Measurements from ENCODE around the gene MEI1. TPM values are rescaled to one million over a fixed set of nuclear protein-coding genes. Genes with fewer than 3 reads are reported as not detected.

Gene MEI1
- total RNA-seq, 3 donors from 2014 or later (not counting 1 experiment from before 2014, with no cell fraction given), result 44.7 to 75.6 (median 50.3) TPM

DNA sequence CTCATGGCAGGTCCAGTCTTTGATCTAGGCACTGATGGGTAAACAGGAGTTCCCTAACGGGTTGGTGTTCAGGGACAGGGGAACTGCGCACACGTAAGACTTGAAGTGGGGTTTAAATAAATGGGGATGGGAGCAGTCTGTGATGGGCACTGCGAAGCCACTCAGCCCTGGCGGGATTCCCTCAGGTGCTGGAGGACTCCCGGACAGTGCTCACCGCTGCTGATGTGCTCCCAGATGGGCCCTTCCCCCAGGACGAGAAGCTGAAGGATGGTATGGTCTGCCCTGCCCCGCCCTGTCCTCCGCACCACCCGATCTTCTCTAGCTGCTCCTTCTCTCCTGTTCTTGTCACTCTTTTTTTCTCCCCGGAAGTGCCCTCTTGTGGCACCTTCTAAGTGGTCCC lies 110.7 kb downstream of the MEI1 start:
- Mint-ChIP-seq H3K4me3 (no peak overlapping the region), H3K4me1 (peaks cover 2 to 15% of the 10 kb centered on the region in 2 donors), H3K36me3 (no peaks in the 10 kb centered on the region), H3K9me3 (no peaks in the 10 kb centered on the region), H3K27me3 (ENCODE audit: low read depth in 2 of 2) (no peaks in the 10 kb centered on the region), H3K27ac (no peak overlapping the region)
- no peak for TF ChIP-seq CTCF (IDR thresholded peaks at IDR 0.05)
- Histone ChIP-seq H3K4me3 (ENCODE audit: low read length) (no peak overlapping the region), H3K27me3 (ENCODE audit: control insufficient read depth, insufficient read depth, low read length) (no peaks in the 10 kb centered on the region), H3K36me3 (ENCODE audit: control insufficient read depth, insufficient read depth, low read length) (peaks cover 13% of the 10 kb centered on the region), H3K4me1 (ENCODE audit: control insufficient read depth, insufficient read depth, low read length) (no peaks in the 10 kb centered on the region), H3K27ac (ENCODE audit: low read length) (no peak overlapping the region), H3K9me3 (ENCODE audit: control insufficient read depth, insufficient read depth, low read length) (no peaks in the 10 kb centered on the region)
- intact Hi-C loops (cut with micrococcal nuclease), result no loop called here
- no peak for ATAC-seq
- DNase-seq, result no peak
- 95% methylated on average over 12 of the region's 12 CpGs for WGBS (ENCODE audit: insufficient coverage)

DNA sequence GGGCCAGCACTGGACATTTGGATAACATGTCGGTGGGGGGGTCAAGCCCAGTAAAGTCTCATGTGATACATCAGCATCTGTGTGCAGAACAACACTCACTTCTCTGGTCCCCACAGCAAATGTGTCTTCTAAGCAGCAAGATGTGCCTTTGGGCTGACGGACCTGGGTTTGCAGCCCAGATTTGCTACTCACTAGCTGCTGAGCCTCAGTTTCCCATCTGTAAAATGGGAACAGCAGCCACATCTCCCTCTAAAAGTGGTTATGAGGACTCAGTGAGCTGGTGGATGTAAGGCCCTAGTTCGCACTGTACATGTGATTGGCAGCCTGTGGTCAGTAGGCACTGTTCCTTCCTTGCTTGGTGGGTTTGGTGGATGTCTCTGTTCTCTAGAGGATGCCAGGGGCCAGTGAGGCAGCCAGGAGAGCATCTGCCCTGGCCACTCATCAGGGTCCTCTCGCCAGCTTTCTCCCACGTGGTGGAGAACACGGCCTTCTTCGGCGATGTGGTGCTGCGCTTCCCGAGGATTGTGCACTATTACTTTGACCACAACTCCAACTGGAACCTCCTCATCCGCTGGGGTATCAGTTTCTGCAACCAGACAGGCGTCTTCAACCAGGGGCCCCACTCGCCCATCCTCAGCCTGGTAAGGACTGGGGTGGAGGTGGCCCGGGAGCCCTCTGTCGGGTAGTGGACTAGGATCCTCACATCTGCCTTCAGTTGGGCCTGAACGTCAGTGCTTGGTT lies 113.7 kb downstream of the MEI1 start:
- no peaks in the 10 kb centered on the region for H3K27me3 ChIP-seq (ENCODE audit: control insufficient read depth, insufficient read depth, low read length)
- H3K4me3 ChIP-seq (ENCODE audit: low read length), result no peak overlapping the region
- WGBS (ENCODE audit: insufficient coverage), result 98% methylated on average over 16 of the region's 16 CpGs
- no peaks in the 10 kb centered on the region for H3K36me3 Mint-ChIP-seq
- H3K4me1 Mint-ChIP-seq, result peaks cover 0 to 15% of the 10 kb centered on the region in 2 donors
- intact Hi-C loops (cut with micrococcal nuclease), result no loop called here
- no peak for TF ChIP-seq CTCF (IDR thresholded peaks at IDR 0.05)
- H3K36me3 ChIP-seq (ENCODE audit: control insufficient read depth, insufficient read depth, low read length), result peaks cover 22% of the 10 kb centered on the region
- H3K4me1 ChIP-seq (ENCODE audit: control insufficient read depth, insufficient read depth, low read length), result no peaks in the 10 kb centered on the region
- H3K4me3 Mint-ChIP-seq, result no peak overlapping the region
- no peak for DNase-seq
- ATAC-seq, result no peak
- H3K27ac ChIP-seq (ENCODE audit: low read length), result no peak overlapping the region
- H3K9me3 Mint-ChIP-seq, result no peaks in the 10 kb centered on the region
- no peaks in the 10 kb centered on the region for H3K27me3 Mint-ChIP-seq (ENCODE audit: low read depth in 2 of 2)
- no peaks in the 10 kb centered on the region for H3K9me3 ChIP-seq (ENCODE audit: control insufficient read depth, insufficient read depth, low read length)
- no peak overlapping the region for H3K27ac Mint-ChIP-seq

DNA sequence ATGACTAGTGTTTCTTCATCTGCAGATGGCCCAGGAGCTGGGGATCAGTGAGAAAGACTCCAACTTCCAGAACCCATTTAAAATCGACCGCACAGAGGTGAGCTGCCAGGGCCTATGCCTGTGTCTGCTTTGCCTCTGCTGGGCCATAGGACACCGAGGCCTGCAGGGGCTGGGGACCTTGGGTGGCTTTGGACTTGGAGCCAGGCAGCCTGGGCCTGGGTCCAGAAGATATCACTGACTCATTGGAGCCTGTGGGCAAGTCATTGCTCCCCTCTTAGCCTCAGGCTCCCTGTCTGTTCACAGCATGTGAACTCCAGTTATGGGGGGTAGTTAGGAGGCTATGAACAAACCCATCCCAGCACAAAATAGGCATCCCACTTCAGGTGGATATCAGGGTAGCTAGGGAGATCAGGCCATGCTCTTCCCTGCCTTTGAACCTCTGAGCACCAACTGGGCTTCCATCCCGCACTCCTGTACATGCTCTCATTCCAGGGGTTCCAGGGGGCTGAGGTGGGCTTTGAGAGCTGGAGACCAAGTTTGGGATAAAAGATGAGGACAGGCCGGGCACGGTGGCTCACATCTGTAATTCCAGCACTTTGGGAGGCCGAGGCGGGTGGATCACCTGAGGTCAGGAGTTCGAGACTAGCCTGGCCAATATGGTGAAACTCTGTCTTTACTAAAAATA lies 114.6 kb downstream of the MEI1 start:
- H3K36me3 ChIP-seq (ENCODE audit: control insufficient read depth, insufficient read depth, low read length), result peaks cover 22% of the 10 kb centered on the region
- ATAC-seq (no peak), DNase-seq (no peak)
- Mint-ChIP-seq H3K4me1 (peaks cover 0 to 11% of the 10 kb centered on the region in 2 donors), H3K27me3 (ENCODE audit: low read depth in 2 of 2) (no peaks in the 10 kb centered on the region), H3K9me3 (no peaks in the 10 kb centered on the region), H3K4me3 (no peak overlapping the region), H3K27ac (peak overlapping the region in 1 of 2 donors; percentile 8), H3K36me3 (no peaks in the 10 kb centered on the region)
- no peaks in the 10 kb centered on the region for H3K9me3 ChIP-seq (ENCODE audit: control insufficient read depth, insufficient read depth, low read length)
- H3K27me3 ChIP-seq (ENCODE audit: control insufficient read depth, insufficient read depth, low read length), result no peaks in the 10 kb centered on the region
- WGBS (ENCODE audit: insufficient coverage), result 99% methylated on average over 9 of the region's 9 CpGs
- intact Hi-C loops (cut with micrococcal nuclease), result no loop called here
- no peaks in the 10 kb centered on the region for H3K4me1 ChIP-seq (ENCODE audit: control insufficient read depth, insufficient read depth, low read length)
- no peak overlapping the region for H3K4me3 ChIP-seq (ENCODE audit: low read length)
- TF ChIP-seq CTCF (IDR thresholded peaks at IDR 0.05), result no peak
- H3K27ac ChIP-seq (ENCODE audit: low read length), result no peak overlapping the region
